ENCODE results near the gene MEG3. TPM values are rescaled to one million over a fixed set of nuclear protein-coding genes. Genes with fewer than 3 reads are reported as not detected.

Gene MEG3
- total and polyA plus RNA-seq, 8 donors: 15.9 to 398 (median 329) TPM

- Histone ChIP-seq H3K4me3 (no peak overlapping the region), H3K27me3 (peaks cover 24 to 97% of the 10 kb centered on the region in 2 donors), H3K36me3 (no peaks in the 10 kb centered on the region), H3K27ac (no peak overlapping the region), H3K4me1 (peaks cover 0 to 9% of the 10 kb centered on the region in 2 donors), H3K9me3 (no peaks in the 10 kb centered on the region)
- intact Hi-C loops (cut with DNase I): no loop called here
- ATAC-seq (peak; percentile 33), DNase-seq (peak in 2 of 4 donors; percentile 5 to 14)
- no peak for TF ChIP-seq CTCF (IDR thresholded peaks at IDR 0.05)
These were observed 74.2 kb downstream of the MEG3 start for GRCh38 chr14:100899884-100900771.

- no peak overlapping the region for H3K4me3 ChIP-seq
- H3K27ac ChIP-seq: no peak overlapping the region
- H3K27me3 ChIP-seq: peaks cover 24 to 97% of the 10 kb centered on the region in 2 donors
- TF ChIP-seq CTCF (IDR thresholded peaks at IDR 0.05): no peak
- intact Hi-C loops (cut with DNase I): no loop called here
- no peaks in the 10 kb centered on the region for H3K36me3 ChIP-seq
- H3K4me1 ChIP-seq: peaks cover 0 to 9% of the 10 kb centered on the region in 2 donors
- no peaks in the 10 kb centered on the region for H3K9me3 ChIP-seq
- ATAC-seq (peak; percentile 55), DNase-seq (peak in 1 of 4 donors; percentile 11)
These were observed 75.0 kb downstream of the MEG3 start for GRCh38 chr14:100900837-100901390.

- intact Hi-C loops (cut with DNase I): no loop called here
- Histone ChIP-seq H3K4me1 (peaks cover 0 to 9% of the 10 kb centered on the region in 2 donors), H3K4me3 (no peak overlapping the region), H3K27me3 (peaks cover 24 to 97% of the 10 kb centered on the region in 2 donors), H3K9me3 (no peaks in the 10 kb centered on the region), H3K27ac (no peak overlapping the region), H3K36me3 (no peaks in the 10 kb centered on the region)
- peak in 1 of 4 donors; percentile 29 for DNase-seq
- TF ChIP-seq CTCF (IDR thresholded peaks at IDR 0.05): no peak
- ATAC-seq: no peak
These were observed 75.7 kb downstream of the MEG3 start for GRCh38 chr14:100901391-100902183.

GRCh38 chr14:100902295-100903133 is 76.6 kb downstream of the MEG3 start:
- no peaks in the 10 kb centered on the region for H3K36me3 ChIP-seq
- no peak for TF ChIP-seq CTCF (IDR thresholded peaks at IDR 0.05)
- DNase-seq (no peak), ATAC-seq (no peak)
- H3K4me3 ChIP-seq: no peak overlapping the region
- H3K4me1 ChIP-seq: peaks cover 0 to 9% of the 10 kb centered on the region in 2 donors
- no peaks in the 10 kb centered on the region for H3K9me3 ChIP-seq
- H3K27ac ChIP-seq: no peak overlapping the region
- H3K27me3 ChIP-seq: peaks cover 24 to 96% of the 10 kb centered on the region in 2 donors
- intact Hi-C loops (cut with DNase I): no loop called here
